HepG2 (cell line): ENCODE results near the gene REC114. TPM values are rescaled to one million over a fixed set of nuclear protein-coding genes. Genes with fewer than 3 reads are reported as not detected.

Experiments
- ATAC-seq: fragments of 200-7000 bp; cut with Tn5 transposase; 3 replicates; pipeline ENCODE4 v1.9.1; 2020; ENCODE audit warnings: mild to moderate bottlenecking, moderate library complexity
- BruUV-seq: library from RNA; stranded (reverse); fragments of 400-500 nt; replicated peaks from 2 replicates; lab custom pipeline; 2021; lab: Mats Ljungman, UMichigan
- CTCF ChIA-PET: fragments of 300-600 bp; formaldehyde crosslinking; extraction: SDS; loops from one replicate; lab custom pipeline; 2021; ENCODE audit warnings: low total read pairs, inconsistent platforms, low intra/inter-chr PET ratio; lab: Yijun Ruan, JAX
- POLR2A ChIA-PET: fragments of 350-600 bp; sonication (Branson Sonifier 250); formaldehyde crosslinking; loops from one replicate; lab custom pipeline; 2020; ENCODE audit warnings: antibody characterized with exemption, inconsistent platforms; lab: Yijun Ruan, JAX
- DNase-seq: peaks from one replicate; pipeline ENCODE4 v3.0.0-alpha.2; 2015; ENCODE audit warnings: low spot score
- FAIRE-seq: peaks from 3 replicates; lab custom pipeline; 2011; peaks lifted over from hg19 to GRCh38; lab: Jason Lieb, UNC
- H2AFZ ChIP-seq: one replicate; pipeline ENCODE4 v1.6.1; 2011; ENCODE audit warnings: low read length, inconsistent platforms
- H3K27ac ChIP-seq: fragments of 300-600 bp; 3 replicates; pipeline ENCODE4 v1.8.0; 2011; ENCODE audit warnings: mixed run types, mild to moderate bottlenecking, mixed read lengths, low read length, inconsistent platforms; ENCODE audit not compliant: insufficient read depth; ENCODE audit errors: extremely low read length
- H3K27me3 ChIP-seq, 2 experiments: fragments of 200-600 bp in 1 of 2; 2 replicates in 1 of 2; 3 replicates in 1 of 2; pipeline versions ENCODE4 v1.6.0 to v1.8.0; 2011; ENCODE audit warnings: low read length in 2 of 2, mild to moderate bottlenecking in 2 of 2, moderate library complexity in 2 of 2, inconsistent platforms in 1 of 2; ENCODE audit not compliant: insufficient read depth in 2 of 2, control insufficient read depth in 1 of 2
- H3K36me3 ChIP-seq, 2 experiments: fragments of 200-600 bp in 1 of 2; replicated peaks in 1 of 2; 2 replicates in 1 of 2; 3 replicates in 1 of 2; pipeline versions ENCODE4 v1.5.1 to v1.8.0; 2011; ENCODE audit warnings: low read length in 2 of 2, inconsistent platforms in 1 of 2; ENCODE audit not compliant: insufficient read depth in 2 of 2, control insufficient read depth in 1 of 2
- H3K4me1 ChIP-seq: 2 replicates; pipeline ENCODE4 v1.5.1; 2012; ENCODE audit warnings: low read length, inconsistent platforms; ENCODE audit not compliant: insufficient read depth
- H3K4me2 ChIP-seq: 2 replicates; pipeline ENCODE4 v1.6.0; 2011; ENCODE audit warnings: low read depth, low read length, inconsistent platforms
- H3K4me3 ChIP-seq, 3 experiments: fragments of 200-600 bp in 1 of 3; sonication (generic), shearing (Covaris generic) in 1 of 3; replicated peaks in 1 of 3; 2 replicates each; pipeline ENCODE4 v1.5.1; 2011 to 2016; ENCODE audit warnings: low read length in 3 of 3, inconsistent platforms in 2 of 3, low read depth in 2 of 3, mild to moderate bottlenecking in 2 of 3, control low read depth in 1 of 3, mixed read lengths in 1 of 3; ENCODE audit not compliant: insufficient read depth in 1 of 3
- H3K79me2 ChIP-seq: one replicate; pipeline ENCODE4 v1.6.1; 2011; ENCODE audit warnings: low read length, inconsistent platforms; ENCODE audit not compliant: insufficient read depth
- H3K9ac ChIP-seq: 2 replicates; pipeline ENCODE4 v1.6.0; 2011; ENCODE audit warnings: mild to moderate bottlenecking, low read depth, low read length, inconsistent platforms; ENCODE audit not compliant: insufficient read depth
- H3K9me3 ChIP-seq: 2 replicates; pipeline ENCODE4 v1.5.1; 2012; ENCODE audit warnings: mild to moderate bottlenecking, low read length
- H4K20me1 ChIP-seq: 2 replicates; pipeline ENCODE4 v1.6.0; 2011; ENCODE audit warnings: inconsistent platforms, mild to moderate bottlenecking, low read length, moderate library complexity; ENCODE audit not compliant: insufficient read depth
- AGO2 ChIP-seq: fragments of 200-400 bp; formaldehyde crosslinking; optimal IDR thresholded peaks from 2 replicates; pipeline ENCODE3; 2017; ENCODE audit warnings: mild to moderate bottlenecking, low read depth, low read length, moderate library complexity
- BORCS8-MEF2B ChIP-seq: sonication (generic); formaldehyde crosslinking; IDR thresholded peaks from 2 replicates; pipeline ENCODE4 v1.8.0; 2022; ENCODE audit warnings: mild to moderate bottlenecking, missing genetic modification reagents
- CENPX ChIP-seq: sonication (generic); formaldehyde crosslinking; IDR thresholded peaks from 2 replicates; pipeline ENCODE4 v1.9.0; 2021; ENCODE audit warnings: mild to moderate bottlenecking, missing genetic modification reagents, moderate library complexity
- FOXP1 ChIP-seq, 2 experiments: fragments of 450-650 bp in 1 of 2; IDR thresholded peaks; 2 replicates each; pipeline ENCODE4 v1.6.1; 2017 to 2018; ENCODE audit warnings: antibody characterized with exemption in 1 of 2
- HNRNPL ChIP-seq: fragments of 200-400 bp; formaldehyde crosslinking; IDR thresholded peaks from 2 replicates; pipeline ENCODE4 v1.6.1; 2017; ENCODE audit warnings: mild to moderate bottlenecking, low read depth, low read length
- HOXA7 ChIP-seq: sonication (generic); formaldehyde crosslinking; IDR thresholded peaks from 2 replicates; pipeline ENCODE4 v1.8.1; 2022; ENCODE audit warnings: mild to moderate bottlenecking, missing genetic modification reagents, moderate library complexity
- HOXD1 ChIP-seq: sonication (generic); formaldehyde crosslinking; IDR thresholded peaks from 2 replicates; pipeline ENCODE4 v1.5.0; 2020; ENCODE audit warnings: missing genetic modification reagents
- KMT2B ChIP-seq: IDR thresholded peaks from 2 replicates; pipeline ENCODE4 v1.6.1; 2016; ENCODE audit warnings: missing genetic modification reagents, missing compliant biosample characterization
- MIER2 ChIP-seq: IDR thresholded peaks from 2 replicates; pipeline ENCODE4 v1.6.1; 2016; ENCODE audit warnings: missing biosample characterization, missing genetic modification reagents
- PATZ1 ChIP-seq: sonication (generic); formaldehyde crosslinking; IDR thresholded peaks from 2 replicates; pipeline ENCODE4 v1.4.0; 2020; ENCODE audit warnings: missing genetic modification reagents
- RBM22 ChIP-seq: fragments of 200-400 bp; formaldehyde crosslinking; optimal IDR thresholded peaks from 2 replicates; pipeline ENCODE3; 2017; ENCODE audit warnings: mild to moderate bottlenecking, low read length, moderate library complexity
- RXRA ChIP-seq: sonication (generic); formaldehyde crosslinking; IDR thresholded peaks from 2 replicates; pipeline ENCODE4 v1.5.1; 2020; ENCODE audit warnings: missing genetic modification reagents
- U2AF2 ChIP-seq: fragments of 200-400 bp; formaldehyde crosslinking; IDR thresholded peaks from 2 replicates; pipeline ENCODE4 v1.6.1; 2017; ENCODE audit warnings: low read depth, mild to moderate bottlenecking, low read length
- ZNF24 ChIP-seq: fragments of 450-650 bp; IDR thresholded peaks from 2 replicates; pipeline ENCODE4 v1.6.1; 2017; ENCODE audit warnings: antibody characterized with exemption, mild to moderate bottlenecking
- ZNF383 ChIP-seq: sonication (generic); formaldehyde crosslinking; IDR thresholded peaks from 2 replicates; pipeline ENCODE4 v1.4.0; 2020; ENCODE audit warnings: missing genetic modification reagents, mild to moderate bottlenecking, borderline replicate concordance
- ZNF589 ChIP-seq: sonication (generic); formaldehyde crosslinking; conservative IDR thresholded peaks from 2 replicates; pipeline ENCODE4 v1.8.0; 2022; ENCODE audit warnings: mild to moderate bottlenecking, moderate library complexity, missing genetic modification reagents
- ZNF678 ChIP-seq: sonication (generic); formaldehyde crosslinking; IDR thresholded peaks from 2 replicates; pipeline ENCODE4 v1.4.0; 2020; ENCODE audit warnings: mild to moderate bottlenecking, missing genetic modification reagents
- ZNF775 ChIP-seq: sonication (generic); formaldehyde crosslinking; IDR thresholded peaks from 2 replicates; pipeline ENCODE4 v1.4.0; 2020; ENCODE audit warnings: missing genetic modification reagents, mild to moderate bottlenecking, moderate library complexity, borderline replicate concordance
- ZNF781 ChIP-seq: sonication (generic); formaldehyde crosslinking; IDR thresholded peaks from 2 replicates; pipeline ENCODE4 v1.5.1; 2020; ENCODE audit warnings: borderline replicate concordance, mild to moderate bottlenecking, missing genetic modification reagents; ENCODE audit errors: not compliant biosample characterization
- ZSCAN25 ChIP-seq: sonication (generic); formaldehyde crosslinking; IDR thresholded peaks from 2 replicates; pipeline ENCODE4 v1.8.0; 2022; ENCODE audit warnings: mild to moderate bottlenecking, missing genetic modification reagents
- WGBS: methylation state at CpG from one replicate; pipeline ENCODE4 v1.1.6; 2017; ENCODE audit warnings: low lambda C conversion rate; 5-methylcytosine and 5-hydroxymethylcytosine counted together
- in situ Hi-C: cut with HindIII; loops from 2 replicates; pipeline ENCODE4 v1.10.0; 2017; ENCODE audit warnings: low pct_unique_long_range_greater_than_20kb; ENCODE audit not compliant: extremely low pct_ligation_motif_present
- intact Hi-C: fragments of 100-400 bp; cut with micrococcal nuclease; formaldehyde crosslinking; loops from one replicate; pipeline ENCODE4 v1.10.0; 2022; ENCODE audit not compliant: unreplicated experiment
- polyA plus RNA-seq, 8 experiments: library from polyadenylated mRNA; depleted of rRNA in 3 of 8; stranded (reverse) in 7 of 8; unstranded in 1 of 8; fragments of >200 nt; fragmentation: Illumina TruSeq in 4 of 8; extraction: Trizol in 4 of 8; gene quantifications; 2 replicates each; pipeline versions ENCODE4 v1.2.1 to v1.2.3, GENCODE V29; 2011 to 2016; ENCODE audit warnings: low read depth in 4 of 8, missing spikeins in 1 of 8, mixed read lengths in 1 of 8; ENCODE audit not compliant: insufficient read depth in 1 of 8
- total RNA-seq, 5 experiments: library from RNA; depleted of rRNA; stranded (reverse); fragments of >200 nt; fragmentation: Illumina TruSeq; extraction: Trizol; gene quantifications; 2 replicates each; pipeline ENCODE4 v1.2.3, GENCODE V29; 2016; ENCODE audit warnings: low read depth in 1 of 5

REC114 gene
- total and polyA plus RNA-seq, 2 of the 13 experiments (the other 11 are each of a cell fraction or from before 2014, with no cell fraction given): not detected

GRCh38 chr15:73555080-73555479, 112.1 kb downstream of the REC114 start:
- Histone ChIP-seq H3K9me3 (no peaks in the 10 kb centered on the region), H3K4me1 (no peaks in the 10 kb centered on the region), H2AFZ (no peak overlapping the region), H3K27me3 (no peaks in the 10 kb centered on the region), H3K4me3 (no peak overlapping the region), H3K36me3 (peaks cover 1 to 17% of the 10 kb centered on the region in 2 experiments; a peak in 4 of 5 replicates), H3K27ac (no peak overlapping the region), H4K20me1 (no peaks in the 10 kb centered on the region)
- ATAC-seq (no peak), FAIRE-seq (no peak), DNase-seq (no peak)
- intact Hi-C loops: no loop called here
- CTCF ChIA-PET: no interaction called here
- no peak for TF ChIP-seq RXRA (CRISPR knock-in tag)
- peak; percentile 15 for TF ChIP-seq RBM22
- no peak for TF ChIP-seq FOXP1 (IDR thresholded peaks at IDR 0.05)
- no peak for TF ChIP-seq FOXP1 (CRISPR knock-in tag; IDR thresholded peaks at IDR 0.05)
- no peak for TF ChIP-seq ZNF383 (CRISPR knock-in tag)
- TF ChIP-seq, all 625 proteins: peak for 1
- Histone ChIP-seq H3K4me2 (no peak overlapping the region), H3K79me2 (no peaks in the 10 kb centered on the region), H3K9ac (no peak overlapping the region)
- WGBS: 97% methylated on average over 2 of the region's 4 CpGs
- in situ Hi-C loops: no loop called here
- BruUV-seq: no TSS peak
- POLR2A ChIA-PET: no interaction called here

GRCh38 chr15:73558529-73558928, 115.6 kb downstream of the REC114 start:
- intact Hi-C loops: no loop called here
- in situ Hi-C loops: no loop called here

More at GRCh38 chr15:73558529-73558928, 115.6 kb downstream of the REC114 start:
- H3K27ac ChIP-seq: no peak overlapping the region
- TF ChIP-seq ZSCAN25 (CRISPR knock-in tag) (no peak), U2AF2 (no peak), HOXD1 (no peak), ZNF775 (no peak), MIER2 (CRISPR knock-in tag) (no peak), HNRNPL (no peak), BORCS8-MEF2B (CRISPR knock-in tag) (no peak), ZNF24 (no peak), PATZ1 (no peak), ZNF589 (CRISPR knock-in tag) (no peak), KMT2B (CRISPR knock-in tag) (no peak), HOXA7 (no peak), CENPX (CRISPR knock-in tag) (no peak), ZNF678 (no peak), AGO2 (no peak), ZNF781 (CRISPR knock-in tag) (no peak)
- TF ChIP-seq, all 625 proteins: peak for 0
- Histone ChIP-seq H3K9ac (no peak overlapping the region), H2AFZ (no peak overlapping the region), H3K4me3 (no peak overlapping the region), H4K20me1 (no peaks in the 10 kb centered on the region), H3K36me3 (peaks cover 9 to 24% of the 10 kb centered on the region in 2 experiments), H3K27me3 (no peaks in the 10 kb centered on the region), H3K4me1 (no peaks in the 10 kb centered on the region), H3K9me3 (no peaks in the 10 kb centered on the region), H3K79me2 (no peaks in the 10 kb centered on the region), H3K4me2 (no peak overlapping the region)
- no peak for FAIRE-seq
- CTCF ChIA-PET: no interaction called here
- BruUV-seq: no TSS peak
- no peak for DNase-seq
- 94% methylated on average over 1 of the region's 1 CpG for WGBS
- POLR2A ChIA-PET: no interaction called here
- ATAC-seq: no peak
